ENCODE data around the gene G6PC3.

GRCh38 chr17:44037471-44037870, 33.1 kb upstream of the G6PC3 start:
- TF ChIP-seq CTCF (conservative IDR thresholded peaks at IDR 0.05): no peak
- TF ChIP-seq ZFX (IDR thresholded peaks at IDR 0.05): no peak

Data from C4-2B (cell line).